HUES64 (cell line): ENCODE measurements around the gene CRACR2B.
A peak's percentile ranks its signal among the peaks of the same experiment; 100 is the strongest.

Source experiments
- H3K27ac ChIP-seq: 2 replicates; pipeline ENCODE4 v1.7.0; 2013; ENCODE audit warnings: low read depth, low read length, inconsistent platforms
- H3K27me3 ChIP-seq: 2 replicates; pipeline ENCODE4 v1.6.1; 2013; ENCODE audit warnings: mild to moderate bottlenecking, low read length; ENCODE audit not compliant: insufficient read depth
- H3K36me3 ChIP-seq: 2 replicates; pipeline ENCODE4 v1.6.1; 2013; ENCODE audit warnings: mild to moderate bottlenecking, low read length; ENCODE audit not compliant: insufficient read depth
- H3K4me1 ChIP-seq: 2 replicates; pipeline ENCODE4 v1.6.1; 2013; ENCODE audit warnings: mild to moderate bottlenecking, low read length, moderate library complexity; ENCODE audit not compliant: insufficient read depth
- H3K4me3 ChIP-seq: 2 replicates; pipeline ENCODE4 v1.5.1; 2013; ENCODE audit warnings: mild to moderate bottlenecking, low read length, moderate library complexity
- H3K9ac ChIP-seq: 2 replicates; pipeline ENCODE4 v1.6.1; 2013; ENCODE audit warnings: mild to moderate bottlenecking, low read depth, low read length
- H3K9me3 ChIP-seq: 2 replicates; pipeline ENCODE4 v1.6.1; 2013; ENCODE audit warnings: low read depth, low read length; ENCODE audit not compliant: insufficient read depth
- WGBS: fragments of 150-250, 120-280 bp; methylation state at CpG from one replicate; pipeline ENCODE4 v1.1.7; 2013; ENCODE audit warnings: missing lambda C conversion rate; 5-methylcytosine and 5-hydroxymethylcytosine counted together

The CRACR2B gene

GRCh38 chr11:803467-803742, 24.3 kb upstream of the CRACR2B start:
- WGBS: 92% methylated on average over 8 of the region's 8 CpGs
- Histone ChIP-seq H3K9ac (no peak overlapping the region; the same call in 1 of the 2 replicates), H3K4me1 (no peaks in the 10 kb centered on the region), H3K4me3 (no peak overlapping the region), H3K27me3 (no peaks in the 10 kb centered on the region), H3K27ac (no peak overlapping the region), H3K9me3 (no peaks in the 10 kb centered on the region), H3K36me3 (peaks cover 8% of the 10 kb centered on the region)

GRCh38 chr11:803770-804598, 23.7 kb upstream of the CRACR2B start:
- no peaks in the 10 kb centered on the region for H3K4me1 ChIP-seq
- H3K9me3 ChIP-seq: no peaks in the 10 kb centered on the region
- peak overlapping the region; percentile 71 for H3K4me3 ChIP-seq
- 70% methylated on average over 26 of the region's 26 CpGs for WGBS
- H3K36me3 ChIP-seq: peaks cover 8% of the 10 kb centered on the region
- H3K27me3 ChIP-seq: no peaks in the 10 kb centered on the region
- no peak overlapping the region; the same call in 1 of the 2 replicates for H3K27ac ChIP-seq
- H3K9ac ChIP-seq: peak overlapping the region; percentile 70

- peak overlapping the region; percentile 52; the same call in 1 of the 2 replicates for H3K27ac ChIP-seq
- H3K9ac ChIP-seq: peak overlapping the region; percentile 70
- H3K9me3 ChIP-seq: no peaks in the 10 kb centered on the region
- H3K4me1 ChIP-seq: no peaks in the 10 kb centered on the region
- peak overlapping the region; percentile 71 for H3K4me3 ChIP-seq
- 26% methylated on average over 18 of the region's 18 CpGs for WGBS
- H3K27me3 ChIP-seq: no peaks in the 10 kb centered on the region
- peaks cover 6% of the 10 kb centered on the region for H3K36me3 ChIP-seq
These were observed 23.1 kb upstream of the CRACR2B start for GRCh38 chr11:804599-804964.

- peaks cover 6% of the 10 kb centered on the region for H3K4me1 ChIP-seq
- H3K9ac ChIP-seq: peak overlapping the region; percentile 99
- H3K27ac ChIP-seq: peak overlapping the region; percentile 98
- no peaks in the 10 kb centered on the region for H3K27me3 ChIP-seq
- H3K9me3 ChIP-seq: no peaks in the 10 kb centered on the region
- peak overlapping the region; percentile 98 for H3K4me3 ChIP-seq
- WGBS: 36% methylated on average over 36 of the region's 36 CpGs
- H3K36me3 ChIP-seq: peaks cover 31% of the 10 kb centered on the region
These were observed 19.1 kb upstream of the CRACR2B start for GRCh38 chr11:808427-809286.

GRCh38 chr11:809287-810039, 18.3 kb upstream of the CRACR2B start, which contains the start of gene RPLP2:
Gene RPLP2 (plus strand): TSS chr11:809967. CDS start chr11:810235, 268 bp downstream.
- Histone ChIP-seq H3K36me3 (peaks cover 32% of the 10 kb centered on the region), H3K27me3 (no peaks in the 10 kb centered on the region), H3K27ac (peak within 1 kb of the TSS; percentile 98), H3K4me3 (peak within 1 kb of the TSS; percentile 98), H3K9ac (peak within 1 kb of the TSS; percentile 99), H3K9me3 (no peaks in the 10 kb centered on the region), H3K4me1 (peaks cover 6% of the 10 kb centered on the region)
- under 1% methylated on average over 81 of the region's 81 CpGs for WGBS

- H3K4me3 ChIP-seq: peak overlapping the region; percentile 98
- no peaks in the 10 kb centered on the region for H3K27me3 ChIP-seq
- H3K36me3 ChIP-seq: peaks cover 34% of the 10 kb centered on the region
- peak overlapping the region; percentile 98 for H3K27ac ChIP-seq
- no peaks in the 10 kb centered on the region for H3K9me3 ChIP-seq
- H3K4me1 ChIP-seq: peaks cover 6% of the 10 kb centered on the region
- peak overlapping the region; percentile 99 for H3K9ac ChIP-seq
- WGBS: under 1% methylated on average over 55 of the region's 55 CpGs
These were observed 17.6 kb upstream of the CRACR2B start for GRCh38 chr11:810040-810567.

GRCh38 chr11:811446-812245, 16.1 kb upstream of the CRACR2B start:
- 91% methylated on average over 13 of the region's 14 CpGs for WGBS
- Histone ChIP-seq H3K4me3 (peak overlapping the region; percentile 98), H3K36me3 (peaks cover 35% of the 10 kb centered on the region), H3K9me3 (no peaks in the 10 kb centered on the region), H3K27me3 (no peaks in the 10 kb centered on the region), H3K27ac (peak overlapping the region; percentile 98), H3K9ac (peak overlapping the region; percentile 99), H3K4me1 (peaks cover 6% of the 10 kb centered on the region)

- peaks cover 35% of the 10 kb centered on the region for H3K36me3 ChIP-seq
- no peaks in the 10 kb centered on the region for H3K9me3 ChIP-seq
- H3K27me3 ChIP-seq: no peaks in the 10 kb centered on the region
- H3K27ac ChIP-seq: no peak overlapping the region
- H3K4me1 ChIP-seq: peaks cover 6% of the 10 kb centered on the region
- no peak overlapping the region for H3K4me3 ChIP-seq
- 97% methylated on average over 3 of the region's 3 CpGs for WGBS
- no peak overlapping the region; the same call in 1 of the 2 replicates for H3K9ac ChIP-seq
These were observed 15.3 kb upstream of the CRACR2B start for GRCh38 chr11:812390-812789.

- WGBS: 94% methylated on average over 6 of the region's 6 CpGs
- Histone ChIP-seq H3K36me3 (peaks cover 35% of the 10 kb centered on the region), H3K27ac (no peak overlapping the region; the same call in 1 of the 2 replicates)
These were observed 14.7 kb upstream of the CRACR2B start for GRCh38 chr11:813072-813455.

More at GRCh38 chr11:813072-813455, 14.7 kb upstream of the CRACR2B start:
- Histone ChIP-seq H3K9me3 (no peaks in the 10 kb centered on the region), H3K9ac (0 out of 2 replicates have a peak overlapping the region, but pooled peaks have one; percentile 9), H3K4me3 (no peak overlapping the region), H3K4me1 (peaks cover 6% of the 10 kb centered on the region), H3K27me3 (no peaks in the 10 kb centered on the region)
